ENCODE results near the gene GTF2F1. TPM values are rescaled to one million over a fixed set of nuclear protein-coding genes. Genes with fewer than 3 reads are reported as not detected.

Gene GTF2F1
- total and polyA plus RNA-seq, 10 of the 15 experiments (the other 5 are each of a cell fraction or from before 2014, with no cell fraction given): 4.5 to 61.7 (median 48.5) TPM

DNA sequence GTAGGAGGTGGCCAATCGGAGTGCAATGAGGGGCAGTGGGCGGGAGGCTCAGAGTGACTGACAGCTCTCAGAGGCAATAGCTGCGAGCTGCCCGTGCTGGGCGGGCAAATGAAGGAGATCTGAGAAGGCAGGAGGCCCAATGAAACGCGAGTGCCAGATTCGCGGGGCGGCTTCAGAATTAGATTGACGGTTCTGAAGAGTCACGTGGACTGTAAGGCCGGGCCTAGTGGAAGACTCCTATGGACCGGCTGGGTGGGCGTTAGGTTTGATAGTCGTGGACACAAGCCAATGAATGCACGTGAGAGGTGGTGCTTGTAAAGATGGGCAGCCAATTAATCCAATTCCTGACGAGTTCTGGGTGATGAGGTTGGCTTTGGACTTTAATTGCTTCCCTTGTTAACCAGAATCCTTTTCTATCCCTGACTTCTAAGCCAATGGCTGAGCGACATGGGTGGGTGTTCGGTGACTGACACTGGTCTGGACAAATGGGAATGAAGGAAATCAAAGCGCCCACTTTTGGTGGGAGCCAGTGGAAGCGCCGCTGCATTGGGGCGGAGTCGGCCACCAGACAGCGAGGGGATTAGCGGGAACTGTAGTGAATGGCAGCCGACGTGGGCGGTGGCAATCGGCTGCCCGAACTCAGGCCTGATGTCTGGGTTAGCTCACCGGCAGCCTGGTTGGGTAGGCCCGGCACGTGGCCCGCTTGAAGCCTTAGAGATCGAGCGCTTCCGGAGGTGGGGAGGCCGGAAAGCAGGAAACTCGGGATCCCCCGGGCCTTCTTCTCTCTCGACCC is 32.2 kb upstream of the GTF2F1 start (continued):
- TF ChIP-seq, protein P1, sequence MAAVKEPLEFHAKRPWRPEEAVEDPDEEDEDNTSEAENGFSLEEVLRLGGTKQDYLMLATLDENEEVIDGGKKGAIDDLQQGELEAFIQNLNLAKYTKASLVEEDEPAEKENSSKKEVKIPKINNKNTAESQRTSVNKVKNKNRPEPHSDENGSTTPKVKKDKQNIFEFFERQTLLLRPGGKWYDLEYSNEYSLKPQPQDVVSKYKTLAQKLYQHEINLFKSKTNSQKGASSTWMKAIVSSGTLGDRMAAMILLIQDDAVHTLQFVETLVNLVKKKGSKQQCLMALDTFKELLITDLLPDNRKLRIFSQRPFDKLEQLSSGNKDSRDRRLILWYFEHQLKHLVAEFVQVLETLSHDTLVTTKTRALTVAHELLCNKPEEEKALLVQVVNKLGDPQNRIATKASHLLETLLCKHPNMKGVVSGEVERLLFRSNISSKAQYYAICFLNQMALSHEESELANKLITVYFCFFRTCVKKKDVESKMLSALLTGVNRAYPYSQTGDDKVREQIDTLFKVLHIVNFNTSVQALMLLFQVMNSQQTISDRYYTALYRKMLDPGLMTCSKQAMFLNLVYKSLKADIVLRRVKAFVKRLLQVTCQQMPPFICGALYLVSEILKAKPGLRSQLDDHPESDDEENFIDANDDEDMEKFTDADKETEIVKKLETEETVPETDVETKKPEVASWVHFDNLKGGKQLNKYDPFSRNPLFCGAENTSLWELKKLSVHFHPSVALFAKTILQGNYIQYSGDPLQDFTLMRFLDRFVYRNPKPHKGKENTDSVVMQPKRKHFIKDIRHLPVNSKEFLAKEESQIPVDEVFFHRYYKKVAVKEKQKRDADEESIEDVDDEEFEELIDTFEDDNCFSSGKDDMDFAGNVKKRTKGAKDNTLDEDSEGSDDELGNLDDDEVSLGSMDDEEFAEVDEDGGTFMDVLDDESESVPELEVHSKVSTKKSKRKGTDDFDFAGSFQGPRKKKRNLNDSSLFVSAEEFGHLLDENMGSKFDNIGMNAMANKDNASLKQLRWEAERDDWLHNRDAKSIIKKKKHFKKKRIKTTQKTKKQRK (IDR thresholded peaks at IDR 0.05; ENCODE audit: low read depth, low read length): peak; percentile 98
- TF ChIP-seq, protein P2, sequence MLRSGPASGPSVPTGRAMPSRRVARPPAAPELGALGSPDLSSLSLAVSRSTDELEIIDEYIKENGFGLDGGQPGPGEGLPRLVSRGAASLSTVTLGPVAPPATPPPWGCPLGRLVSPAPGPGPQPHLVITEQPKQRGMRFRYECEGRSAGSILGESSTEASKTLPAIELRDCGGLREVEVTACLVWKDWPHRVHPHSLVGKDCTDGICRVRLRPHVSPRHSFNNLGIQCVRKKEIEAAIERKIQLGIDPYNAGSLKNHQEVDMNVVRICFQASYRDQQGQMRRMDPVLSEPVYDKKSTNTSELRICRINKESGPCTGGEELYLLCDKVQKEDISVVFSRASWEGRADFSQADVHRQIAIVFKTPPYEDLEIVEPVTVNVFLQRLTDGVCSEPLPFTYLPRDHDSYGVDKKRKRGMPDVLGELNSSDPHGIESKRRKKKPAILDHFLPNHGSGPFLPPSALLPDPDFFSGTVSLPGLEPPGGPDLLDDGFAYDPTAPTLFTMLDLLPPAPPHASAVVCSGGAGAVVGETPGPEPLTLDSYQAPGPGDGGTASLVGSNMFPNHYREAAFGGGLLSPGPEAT (IDR thresholded peaks at IDR 0.05; ENCODE audit: low read depth): no peak; the same call in 1 of the 2 replicates
- peak; percentile 100 for TF ChIP-seq DPF2 (IDR thresholded peaks at IDR 0.05)
- TF ChIP-seq SREBF2 (IDR thresholded peaks at IDR 0.05; ENCODE audit: low read length): no peak
- TF ChIP-seq SIX5 (IDR thresholded peaks at IDR 0.05; ENCODE audit: low read depth, low read length, severe bottlenecking): peak; percentile 34
- peak; percentile 79 for TF ChIP-seq RUNX3 (IDR thresholded peaks at IDR 0.05; ENCODE audit: low read length)
- TF ChIP-seq, protein P3, sequence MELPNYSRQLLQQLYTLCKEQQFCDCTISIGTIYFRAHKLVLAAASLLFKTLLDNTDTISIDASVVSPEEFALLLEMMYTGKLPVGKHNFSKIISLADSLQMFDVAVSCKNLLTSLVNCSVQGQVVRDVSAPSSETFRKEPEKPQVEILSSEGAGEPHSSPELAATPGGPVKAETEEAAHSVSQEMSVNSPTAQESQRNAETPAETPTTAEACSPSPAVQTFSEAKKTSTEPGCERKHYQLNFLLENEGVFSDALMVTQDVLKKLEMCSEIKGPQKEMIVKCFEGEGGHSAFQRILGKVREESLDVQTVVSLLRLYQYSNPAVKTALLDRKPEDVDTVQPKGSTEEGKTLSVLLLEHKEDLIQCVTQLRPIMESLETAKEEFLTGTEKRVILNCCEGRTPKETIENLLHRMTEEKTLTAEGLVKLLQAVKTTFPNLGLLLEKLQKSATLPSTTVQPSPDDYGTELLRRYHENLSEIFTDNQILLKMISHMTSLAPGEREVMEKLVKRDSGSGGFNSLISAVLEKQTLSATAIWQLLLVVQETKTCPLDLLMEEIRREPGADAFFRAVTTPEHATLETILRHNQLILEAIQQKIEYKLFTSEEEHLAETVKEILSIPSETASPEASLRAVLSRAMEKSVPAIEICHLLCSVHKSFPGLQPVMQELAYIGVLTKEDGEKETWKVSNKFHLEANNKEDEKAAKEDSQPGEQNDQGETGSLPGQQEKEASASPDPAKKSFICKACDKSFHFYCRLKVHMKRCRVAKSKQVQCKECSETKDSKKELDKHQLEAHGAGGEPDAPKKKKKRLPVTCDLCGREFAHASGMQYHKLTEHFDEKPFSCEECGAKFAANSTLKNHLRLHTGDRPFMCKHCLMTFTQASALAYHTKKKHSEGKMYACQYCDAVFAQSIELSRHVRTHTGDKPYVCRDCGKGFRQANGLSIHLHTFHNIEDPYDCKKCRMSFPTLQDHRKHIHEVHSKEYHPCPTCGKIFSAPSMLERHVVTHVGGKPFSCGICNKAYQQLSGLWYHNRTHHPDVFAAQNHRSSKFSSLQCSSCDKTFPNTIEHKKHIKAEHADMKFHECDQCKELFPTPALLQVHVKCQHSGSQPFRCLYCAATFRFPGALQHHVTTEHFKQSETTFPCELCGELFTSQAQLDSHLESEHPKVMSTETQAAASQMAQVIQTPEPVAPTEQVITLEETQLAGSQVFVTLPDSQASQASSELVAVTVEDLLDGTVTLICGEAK (IDR thresholded peaks at IDR 0.05; ENCODE audit: borderline replicate concordance): peak; percentile 71; the same call in 1 of the 2 replicates
- TF ChIP-seq IKZF2 (IDR thresholded peaks at IDR 0.05): peak in 1 of 2 experiments; percentile 75; a peak in 2 of 4 replicates
- peak; percentile 72 for TF ChIP-seq IKZF1 (conservative IDR thresholded peaks at IDR 0.05)
- TF ChIP-seq, protein P4, sequence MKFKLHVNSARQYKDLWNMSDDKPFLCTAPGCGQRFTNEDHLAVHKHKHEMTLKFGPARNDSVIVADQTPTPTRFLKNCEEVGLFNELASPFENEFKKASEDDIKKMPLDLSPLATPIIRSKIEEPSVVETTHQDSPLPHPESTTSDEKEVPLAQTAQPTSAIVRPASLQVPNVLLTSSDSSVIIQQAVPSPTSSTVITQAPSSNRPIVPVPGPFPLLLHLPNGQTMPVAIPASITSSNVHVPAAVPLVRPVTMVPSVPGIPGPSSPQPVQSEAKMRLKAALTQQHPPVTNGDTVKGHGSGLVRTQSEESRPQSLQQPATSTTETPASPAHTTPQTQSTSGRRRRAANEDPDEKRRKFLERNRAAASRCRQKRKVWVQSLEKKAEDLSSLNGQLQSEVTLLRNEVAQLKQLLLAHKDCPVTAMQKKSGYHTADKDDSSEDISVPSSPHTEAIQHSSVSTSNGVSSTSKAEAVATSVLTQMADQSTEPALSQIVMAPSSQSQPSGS (IDR thresholded peaks at IDR 0.05; ENCODE audit: low read length): no peak
- TF ChIP-seq, protein P5, sequence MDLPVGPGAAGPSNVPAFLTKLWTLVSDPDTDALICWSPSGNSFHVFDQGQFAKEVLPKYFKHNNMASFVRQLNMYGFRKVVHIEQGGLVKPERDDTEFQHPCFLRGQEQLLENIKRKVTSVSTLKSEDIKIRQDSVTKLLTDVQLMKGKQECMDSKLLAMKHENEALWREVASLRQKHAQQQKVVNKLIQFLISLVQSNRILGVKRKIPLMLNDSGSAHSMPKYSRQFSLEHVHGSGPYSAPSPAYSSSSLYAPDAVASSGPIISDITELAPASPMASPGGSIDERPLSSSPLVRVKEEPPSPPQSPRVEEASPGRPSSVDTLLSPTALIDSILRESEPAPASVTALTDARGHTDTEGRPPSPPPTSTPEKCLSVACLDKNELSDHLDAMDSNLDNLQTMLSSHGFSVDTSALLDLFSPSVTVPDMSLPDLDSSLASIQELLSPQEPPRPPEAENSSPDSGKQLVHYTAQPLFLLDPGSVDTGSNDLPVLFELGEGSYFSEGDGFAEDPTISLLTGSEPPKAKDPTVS (IDR thresholded peaks at IDR 0.05; ENCODE audit: low read depth, low read length): peak; percentile 45; the same call in 1 of the 2 replicates
- TF ChIP-seq, protein P6, sequence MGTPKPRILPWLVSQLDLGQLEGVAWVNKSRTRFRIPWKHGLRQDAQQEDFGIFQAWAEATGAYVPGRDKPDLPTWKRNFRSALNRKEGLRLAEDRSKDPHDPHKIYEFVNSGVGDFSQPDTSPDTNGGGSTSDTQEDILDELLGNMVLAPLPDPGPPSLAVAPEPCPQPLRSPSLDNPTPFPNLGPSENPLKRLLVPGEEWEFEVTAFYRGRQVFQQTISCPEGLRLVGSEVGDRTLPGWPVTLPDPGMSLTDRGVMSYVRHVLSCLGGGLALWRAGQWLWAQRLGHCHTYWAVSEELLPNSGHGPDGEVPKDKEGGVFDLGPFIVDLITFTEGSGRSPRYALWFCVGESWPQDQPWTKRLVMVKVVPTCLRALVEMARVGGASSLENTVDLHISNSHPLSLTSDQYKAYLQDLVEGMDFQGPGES (IDR thresholded peaks at IDR 0.05): peak; percentile 100
- TF ChIP-seq POLR2AphosphoS5 (IDR thresholded peaks at IDR 0.05; ENCODE audit: low read length): 0 out of 2 replicates have a peak, but pooled peaks have one; percentile 53
